Liver (tissue), 9 donors: ENCODE results near the gene GNAS-AS1. TPM values are rescaled to one million over a fixed set of nuclear protein-coding genes. Genes with fewer than 3 reads are reported as not detected.

Source experiments
- DNase-seq: peaks from one replicate; pipeline ENCODE4 v3.0.0-alpha.2; 2017; ENCODE audit warnings: low spot score
- H3K27ac ChIP-seq, 2 donors: one replicate each; pipeline ENCODE4 v1.7.0; 2013; ENCODE audit warnings: inconsistent platforms in 2 of 2, low read length in 2 of 2, control low read depth in 1 of 2, low read depth in 1 of 2, mild to moderate bottlenecking in 1 of 2
- H3K27me3 ChIP-seq, 4 donors: one replicate each; pipeline versions ENCODE4 v1.6.1 to v1.7.0; 2013; ENCODE audit warnings: low read length in 3 of 4, inconsistent platforms in 1 of 4, mild to moderate bottlenecking in 1 of 4, moderate library complexity in 1 of 4; ENCODE audit not compliant: control insufficient read depth in 4 of 4, insufficient read depth in 4 of 4
- H3K36me3 ChIP-seq, 4 donors: one replicate each; pipeline versions ENCODE4 v1.6.1 to v1.7.0; 2013; ENCODE audit warnings: low read length in 3 of 4, mild to moderate bottlenecking in 3 of 4, low read depth in 1 of 4, moderate library complexity in 1 of 4; ENCODE audit not compliant: control insufficient read depth in 4 of 4, insufficient read depth in 3 of 4
- H3K4me1 ChIP-seq, 4 donors: one replicate each; pipeline versions ENCODE4 v1.6.1 to v1.7.0; 2013; ENCODE audit warnings: low read length in 3 of 4, mild to moderate bottlenecking in 3 of 4, moderate library complexity in 1 of 4; ENCODE audit not compliant: control insufficient read depth in 4 of 4, insufficient read depth in 4 of 4
- H3K4me3 ChIP-seq, 3 donors: one replicate each; pipeline versions ENCODE4 v1.6.1 to v1.7.0; 2013; ENCODE audit warnings: low read length in 3 of 3, control low read depth in 1 of 3, low read depth in 1 of 3, mild to moderate bottlenecking in 1 of 3
- H3K9ac ChIP-seq, 2 donors: one replicate each; pipeline ENCODE4 v1.7.0; 2013; ENCODE audit warnings: low read length in 2 of 2, mild to moderate bottlenecking in 2 of 2, moderate library complexity in 2 of 2, control low read depth in 1 of 2, low read depth in 1 of 2
- H3K9me3 ChIP-seq, 4 donors: one replicate each; pipeline versions ENCODE4 v1.6.1 to v1.7.0; 2013; ENCODE audit warnings: low read length in 3 of 4; ENCODE audit not compliant: control insufficient read depth in 4 of 4
- ATF3 ChIP-seq: IDR thresholded peaks from 2 replicates; pipeline ENCODE4 v1.6.1; 2016; ENCODE audit warnings: antibody characterized with exemption
- CTCF ChIP-seq: fragments of 150-350 bp; IDR thresholded peaks from 2 replicates; pipeline ENCODE4 v1.5.1; 2017; ENCODE audit warnings: improper control_type of control experiment, low read depth, low read length; ENCODE audit not compliant: missing input control
- EGR1 ChIP-seq, 2 donors: IDR thresholded peaks; 2 replicates each; pipeline ENCODE4 v1.6.1; 2016 to 2018; ENCODE audit warnings: antibody characterized with exemption in 2 of 2, low read depth in 2 of 2
- FOXA1 ChIP-seq: IDR thresholded peaks from 2 replicates; pipeline ENCODE4 v1.6.1; 2016; ENCODE audit warnings: antibody characterized with exemption
- FOXA2 ChIP-seq: IDR thresholded peaks from 2 replicates; pipeline ENCODE4 v1.6.1; 2016; ENCODE audit warnings: antibody characterized with exemption
- GABPA ChIP-seq, 2 donors: IDR thresholded peaks in 1 of 2; conservative IDR thresholded peaks in 1 of 2; 2 replicates each; pipeline ENCODE4 v1.6.1; 2016; ENCODE audit warnings: antibody characterized with exemption in 2 of 2, mild to moderate bottlenecking in 1 of 2, moderate library complexity in 1 of 2
- HNF4A ChIP-seq, 2 donors: conservative IDR thresholded peaks; 2 replicates each; pipeline ENCODE4 v1.6.1; 2016; ENCODE audit warnings: antibody characterized with exemption in 2 of 2, mild to moderate bottlenecking in 2 of 2
- HNF4G ChIP-seq: IDR thresholded peaks from 2 replicates; pipeline ENCODE4 v1.6.1; 2016; ENCODE audit warnings: antibody characterized with exemption
- JUND ChIP-seq, 2 donors: IDR thresholded peaks; 2 replicates each; pipeline ENCODE4 v1.6.1; 2016; ENCODE audit warnings: antibody characterized with exemption in 2 of 2
- MAX ChIP-seq: IDR thresholded peaks from 2 replicates; pipeline ENCODE4 v1.6.1; 2016; ENCODE audit warnings: antibody characterized with exemption
- NR2F2 ChIP-seq: IDR thresholded peaks from 2 replicates; pipeline ENCODE4 v1.6.1; 2016; ENCODE audit warnings: antibody characterized with exemption
- RAD21 ChIP-seq, 2 donors: IDR thresholded peaks; 2 replicates each; pipeline ENCODE4 v1.6.1; 2016; ENCODE audit warnings: antibody characterized with exemption in 2 of 2, mild to moderate bottlenecking in 2 of 2
- REST ChIP-seq: IDR thresholded peaks from 2 replicates; pipeline ENCODE4 v1.6.1; 2016; ENCODE audit warnings: antibody characterized with exemption, mild to moderate bottlenecking
- RXRA ChIP-seq, 2 donors: IDR thresholded peaks; 2 replicates each; pipeline ENCODE4 v1.6.1; 2017 to 2018; ENCODE audit warnings: antibody characterized with exemption in 2 of 2, mild to moderate bottlenecking in 1 of 2
- SP1 ChIP-seq: IDR thresholded peaks from 2 replicates; pipeline ENCODE4 v1.6.1; 2018; ENCODE audit warnings: antibody characterized with exemption, mild to moderate bottlenecking
- TAF1 ChIP-seq: conservative IDR thresholded peaks from 2 replicates; pipeline ENCODE4 v1.6.1; 2016; ENCODE audit warnings: antibody characterized with exemption, mild to moderate bottlenecking
- YY1 ChIP-seq: IDR thresholded peaks from 2 replicates; pipeline ENCODE4 v1.6.1; 2016; ENCODE audit warnings: antibody characterized with exemption, mild to moderate bottlenecking
- ZBTB33 ChIP-seq: IDR thresholded peaks from 2 replicates; pipeline ENCODE4 v1.6.1; 2016; ENCODE audit warnings: antibody characterized with exemption
- WGBS: extraction: QIAGEN DNeasy Blood & Tissue Kit; methylation state at CpG from one replicate; pipeline ENCODE4 v1.1.7; 2013; 5-methylcytosine and 5-hydroxymethylcytosine counted together
- polyA plus RNA-seq, 2 donors: library from polyadenylated mRNA; stranded (reverse) in 1 of 2; unstranded in 1 of 2; fragments of 200-250 nt in 1 of 2; fragments of >200 nt in 1 of 2; fragmentation: Nextera tagmentation in 1 of 2; extraction: Ambion mirVana in 1 of 2; gene quantifications; one replicate each; pipeline versions ENCODE4 v1.2.1 to v1.2.3, GENCODE V29; 2013 to 2015
- total RNA-seq, 2 donors: library from RNA; depleted of rRNA; stranded (reverse); fragments of >200 nt; gene quantifications; one replicate each; pipeline ENCODE4 v1.2.3, GENCODE V29; 2014
- donor health status: healthy.
- donor health status: healthy.
- donor health status: healthy.
- donor health status: healthy.
- donor health status: healthy.

GNAS-AS1 gene
- total and polyA plus RNA-seq, 4 donors = 0.08 to 0.42 (median 0.09) TPM; not detected in 1

GRCh38 chr20:58835231-58835630 is 15.5 kb downstream of the GNAS-AS1 start:
- no peak for DNase-seq
- Histone ChIP-seq H3K27ac (no peak overlapping the region), H3K9me3 (no peaks in the 10 kb centered on the region), H3K4me1 (peaks cover 0 to 8% (median 0%) of the 10 kb centered on the region in 4 donors), H3K27me3 (peaks cover 0 to 3% (median 0%) of the 10 kb centered on the region in 4 donors), H3K9ac (no peak overlapping the region), H3K36me3 (no peaks in the 10 kb centered on the region), H3K4me3 (no peak overlapping the region)
- no peak for TF ChIP-seq EGR1 (IDR thresholded peaks at IDR 0.05; ENCODE audit: low read depth in 2 of 2)
- no peak for TF ChIP-seq ATF3
- TF ChIP-seq FOXA2 = no peak
- TF ChIP-seq CTCF = no peak
- TF ChIP-seq GABPA (IDR thresholded peaks at IDR 0.05 in 1 of 2, conservative IDR thresholded peaks at IDR 0.05 in 1 of 2) = no peak
- no peak for TF ChIP-seq HNF4G
- TF ChIP-seq SP1 = no peak
- TF ChIP-seq JUND (IDR thresholded peaks at IDR 0.05) = no peak
- no peak for TF ChIP-seq RAD21 (IDR thresholded peaks at IDR 0.05)
- no peak for TF ChIP-seq NR2F2
- TF ChIP-seq ZBTB33 = no peak
- TF ChIP-seq REST = no peak
- TF ChIP-seq YY1 = no peak
- TF ChIP-seq FOXA1 = no peak
- TF ChIP-seq TAF1 = no peak
- TF ChIP-seq HNF4A (conservative IDR thresholded peaks at IDR 0.05) = no peak
- TF ChIP-seq RXRA (IDR thresholded peaks at IDR 0.05) = no peak
- no peak for TF ChIP-seq MAX
- WGBS = 81% methylated on average over 2 of the region's 2 CpGs
